CD4-positive, alpha-beta T cell (primary cell): ENCODE results near the gene PTPN23. TPM values are rescaled to one million over a fixed set of nuclear protein-coding genes. Genes with fewer than 3 reads are reported as not detected.
"Not testable (repeated sequence)": the region's sequence is repeated elsewhere in the genome, so short reads cannot be mapped to it uniquely, and the experiment has no call there.

Source experiments
- ATAC-seq: fragments of 200-7000 bp; cut with Tn5 transposase; one replicate; pipeline ENCODE4 v1.10.0; 2022; ENCODE audit warnings: mild to moderate bottlenecking; ENCODE audit not compliant: poor library complexity
- CTCF ChIA-PET: fragments of 350-600 bp; sonication (Branson Sonifier 250); formaldehyde crosslinking; loops from one replicate; lab custom pipeline; 2021; ENCODE audit warnings: antibody characterized with exemption, inconsistent platforms; lab: Charles Lee
- POLR2A ChIA-PET: fragments of 350-600 bp; sonication (Branson Sonifier 250); formaldehyde crosslinking; loops from one replicate; lab custom pipeline; 2021; ENCODE audit warnings: antibody characterized with exemption, inconsistent platforms; lab: Charles Lee
- DNase-seq, 14 experiments: peaks; one replicate each; pipeline ENCODE4 v3.0.0-alpha.2; 2013 to 2020; ENCODE audit warnings: mixed read lengths in 2 of 14
- H3K27ac ChIP-seq, 2 donors: one replicate each; pipeline versions ENCODE4 v1.5.1 to v1.7.0; 2013; ENCODE audit warnings: low read length in 2 of 2, low read depth in 1 of 2, mild to moderate bottlenecking in 1 of 2
- H3K27me3 ChIP-seq, 2 experiments: 1 replicate in 1 of 2; 2 replicates in 1 of 2; pipeline versions ENCODE4 v1.6.1 to v1.7.0; 2013; ENCODE audit warnings: low read length in 2 of 2, control low read depth in 1 of 2, mild to moderate bottlenecking in 1 of 2, moderate library complexity in 1 of 2; ENCODE audit not compliant: insufficient read depth in 2 of 2, control insufficient read depth in 1 of 2
- H3K36me3 ChIP-seq: one replicate; pipeline ENCODE4 v1.6.1; 2013; ENCODE audit warnings: low read length, control low read depth; ENCODE audit not compliant: insufficient read depth
- H3K4me1 ChIP-seq: one replicate; pipeline ENCODE4 v1.6.1; 2013; ENCODE audit warnings: low read length, control low read depth; ENCODE audit not compliant: insufficient read depth
- H3K4me3 ChIP-seq: one replicate; pipeline ENCODE4 v1.5.1; 2013; ENCODE audit warnings: mild to moderate bottlenecking, low read length, moderate library complexity
- H3K9me3 ChIP-seq, 2 experiments: 1 replicate in 1 of 2; 2 replicates in 1 of 2; pipeline versions ENCODE4 v1.6.1 to v1.7.0; 2013; ENCODE audit warnings: low read length in 2 of 2, mild to moderate bottlenecking in 2 of 2, control low read depth in 1 of 2, moderate library complexity in 1 of 2; ENCODE audit not compliant: control insufficient read depth in 1 of 2, insufficient read depth in 1 of 2
- H3K27ac Mint-ChIP-seq: one replicate; pipeline ENCODE4 v1.8.0; 2020; ENCODE audit warnings: mixed read lengths
- H3K27me3 Mint-ChIP-seq: one replicate; pipeline ENCODE4 v1.8.0; 2021; ENCODE audit warnings: mixed read lengths
- H3K36me3 Mint-ChIP-seq: one replicate; pipeline ENCODE4 v1.8.0; 2021; ENCODE audit warnings: low read depth, mixed read lengths
- H3K4me1 Mint-ChIP-seq: one replicate; pipeline ENCODE4 v1.8.0; 2021; ENCODE audit warnings: low read depth, mixed read lengths
- H3K4me3 Mint-ChIP-seq: one replicate; pipeline ENCODE4 v1.8.0; 2020; ENCODE audit warnings: mild to moderate bottlenecking, mixed read lengths
- H3K9me3 Mint-ChIP-seq: one replicate; pipeline ENCODE4 v1.8.0; 2020; ENCODE audit warnings: mixed read lengths
- intact Hi-C, 2 experiments: fragments of 100-400 bp; cut with DNase I in 1 of 2; cut with micrococcal nuclease in 1 of 2; formaldehyde crosslinking; loops; one replicate each; pipeline versions ENCODE4 v1.15.1 to v1.9.0; 2023 to 2025; cut with DNase I, micrococcal nuclease
- total RNA-seq, 174 experiments: library from RNA in 2 of 174; stranded (reverse) in 2 of 174; gene quantifications; one replicate each; pipeline ENCODE4 v1.2.3 and lab custom pipeline; 2021 to 2026
- TF ChIP-seq, protein P1 (sequence below): fragments of 200-600 bp; IDR thresholded peaks from one replicate; pipeline ENCODE4 v1.8.0; 2022; ENCODE audit warnings: antibody characterized with exemption, mild to moderate bottlenecking

The PTPN23 gene
- total RNA-seq, 2 experiments from 2014 or later, result 27.3 to 35.7 TPM

DNA sequence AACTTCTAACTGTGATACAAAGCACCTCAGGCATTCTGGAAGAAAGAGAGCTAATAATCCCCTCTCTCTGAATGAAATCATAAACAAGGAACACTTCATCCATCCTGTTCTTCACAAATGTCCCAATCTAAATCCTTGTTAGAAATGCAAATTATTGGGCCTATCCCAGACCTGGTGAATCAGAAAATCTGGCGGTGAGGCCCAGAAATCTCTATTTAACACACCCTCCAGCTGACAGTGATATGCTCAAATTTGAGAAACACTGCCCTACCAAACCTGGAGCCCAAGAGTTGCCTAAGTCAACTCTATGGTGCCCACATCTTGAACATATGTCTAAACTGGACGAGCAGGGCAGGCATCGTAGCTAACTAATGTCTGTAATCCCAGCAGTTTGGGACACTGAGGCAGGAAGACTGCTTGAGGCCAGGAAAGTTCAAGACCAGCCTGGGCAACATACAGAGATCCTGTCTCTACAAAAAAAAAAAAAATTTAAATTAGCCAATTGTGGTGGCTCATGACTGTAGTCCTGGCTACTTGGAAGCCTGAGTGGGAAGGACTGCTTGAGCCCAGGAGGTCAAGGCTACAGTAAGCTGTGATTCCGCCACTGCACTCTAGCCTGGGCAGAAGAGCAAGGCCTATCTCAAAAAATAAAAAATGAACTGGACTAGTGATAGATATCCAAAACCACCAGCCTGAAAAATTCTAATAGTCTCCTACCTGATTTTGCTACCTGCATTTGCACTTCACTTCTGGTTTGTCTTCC, 71.8 kb downstream of the PTPN23 start:
- Mint-ChIP-seq H3K9me3 (no peaks in the 10 kb centered on the region), H3K27ac (no peak overlapping the region), H3K4me1 (peaks cover 46% of the 10 kb centered on the region), H3K27me3 (no peaks in the 10 kb centered on the region), H3K4me3 (no peak overlapping the region), H3K36me3 (peaks cover 10% of the 10 kb centered on the region)
- H3K9me3 ChIP-seq, result no peaks in the 10 kb centered on the region
- TF ChIP-seq, protein P1, sequence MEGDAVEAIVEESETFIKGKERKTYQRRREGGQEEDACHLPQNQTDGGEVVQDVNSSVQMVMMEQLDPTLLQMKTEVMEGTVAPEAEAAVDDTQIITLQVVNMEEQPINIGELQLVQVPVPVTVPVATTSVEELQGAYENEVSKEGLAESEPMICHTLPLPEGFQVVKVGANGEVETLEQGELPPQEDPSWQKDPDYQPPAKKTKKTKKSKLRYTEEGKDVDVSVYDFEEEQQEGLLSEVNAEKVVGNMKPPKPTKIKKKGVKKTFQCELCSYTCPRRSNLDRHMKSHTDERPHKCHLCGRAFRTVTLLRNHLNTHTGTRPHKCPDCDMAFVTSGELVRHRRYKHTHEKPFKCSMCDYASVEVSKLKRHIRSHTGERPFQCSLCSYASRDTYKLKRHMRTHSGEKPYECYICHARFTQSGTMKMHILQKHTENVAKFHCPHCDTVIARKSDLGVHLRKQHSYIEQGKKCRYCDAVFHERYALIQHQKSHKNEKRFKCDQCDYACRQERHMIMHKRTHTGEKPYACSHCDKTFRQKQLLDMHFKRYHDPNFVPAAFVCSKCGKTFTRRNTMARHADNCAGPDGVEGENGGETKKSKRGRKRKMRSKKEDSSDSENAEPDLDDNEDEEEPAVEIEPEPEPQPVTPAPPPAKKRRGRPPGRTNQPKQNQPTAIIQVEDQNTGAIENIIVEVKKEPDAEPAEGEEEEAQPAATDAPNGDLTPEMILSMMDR, result no peak
- ATAC-seq, result no peak
- H3K27ac ChIP-seq, result no peak overlapping the region
- no peak for DNase-seq
- ChIA-PET CTCF (interaction anchor here (0.6 kb wide), 1 partner anchor 50 kb away, joined by 3 read pairs; no protein-coding TSS in a partner anchor), POLR2A (no interaction called here)
- H3K4me1 ChIP-seq, result no peaks in the 10 kb centered on the region
- no peaks in the 10 kb centered on the region for H3K27me3 ChIP-seq
- no peak overlapping the region for H3K4me3 ChIP-seq
- intact Hi-C loops, result no loop called here
- H3K36me3 ChIP-seq, result peaks cover 2% of the 10 kb centered on the region

DNA sequence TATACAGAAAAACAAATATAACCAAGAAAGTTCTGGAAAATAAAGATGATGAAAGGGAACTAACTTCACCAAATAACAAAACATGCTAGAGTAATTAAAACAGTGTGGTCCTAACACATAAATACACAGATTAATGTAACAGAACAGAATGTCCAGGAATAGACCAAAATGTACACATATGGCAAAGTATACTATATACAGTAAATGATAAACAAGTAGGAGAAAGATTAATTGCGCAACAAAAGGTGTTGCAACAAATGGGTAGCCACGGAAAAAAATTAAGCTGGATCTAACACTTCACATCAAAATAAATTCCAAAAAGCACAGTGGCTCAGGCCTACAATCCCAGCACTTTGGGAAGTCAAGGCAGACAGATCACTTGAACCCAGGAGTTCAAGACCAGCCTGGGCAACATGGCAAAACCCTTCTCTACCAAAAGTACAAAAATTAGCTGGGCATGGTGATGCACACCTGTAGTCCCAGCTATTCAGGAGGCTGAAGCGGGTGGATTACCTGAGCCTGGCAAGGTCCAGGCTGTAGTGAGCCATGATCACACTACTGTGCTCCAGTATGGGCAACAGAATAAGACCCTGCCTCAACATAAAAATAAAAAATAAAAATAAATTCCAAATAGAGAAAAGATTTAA, 75.1 kb downstream of the PTPN23 start:
- H3K4me1 Mint-ChIP-seq, result peaks cover 42% of the 10 kb centered on the region
- no peaks in the 10 kb centered on the region for H3K27me3 ChIP-seq
- H3K27me3 Mint-ChIP-seq, result no peaks in the 10 kb centered on the region
- ChIA-PET CTCF (no interaction called here), POLR2A (no interaction called here)
- H3K9me3 ChIP-seq, result peaks cover 0 to 13% of the 10 kb centered on the region in 2 experiments
- H3K4me1 ChIP-seq, result no peaks in the 10 kb centered on the region
- peaks cover 2% of the 10 kb centered on the region for H3K36me3 ChIP-seq
- peaks cover 3% of the 10 kb centered on the region for H3K9me3 Mint-ChIP-seq
- no peak overlapping the region for H3K4me3 ChIP-seq
- no peak overlapping the region for H3K27ac Mint-ChIP-seq
- no peak for ATAC-seq
- peaks cover 20% of the 10 kb centered on the region for H3K36me3 Mint-ChIP-seq
- intact Hi-C loops, result no loop called here
- no peak overlapping the region for H3K4me3 Mint-ChIP-seq
- TF ChIP-seq, protein P1, result no peak
- H3K27ac ChIP-seq, result no peak overlapping the region
- DNase-seq, result no peak

DNA sequence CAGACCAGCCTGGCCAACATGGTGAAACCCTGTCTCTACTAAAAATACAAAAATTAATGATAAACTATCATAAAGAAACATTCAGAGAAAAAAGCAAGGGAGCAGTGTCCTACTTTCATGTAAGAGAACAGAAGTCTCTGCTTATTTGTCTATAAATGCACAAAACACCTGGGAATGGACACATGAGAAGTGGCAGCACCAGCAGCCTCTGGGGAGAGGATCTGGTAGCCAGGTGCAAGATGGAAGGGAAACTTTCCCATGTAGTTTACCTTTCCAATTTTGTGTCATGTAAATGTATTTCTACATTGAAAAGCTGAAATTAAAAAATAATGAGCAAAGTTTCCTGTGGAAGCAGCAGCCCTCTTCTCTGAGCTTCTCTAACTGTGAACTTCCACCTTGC, 76.2 kb downstream of the PTPN23 start:
- Mint-ChIP-seq H3K27me3 (no peaks in the 10 kb centered on the region), H3K9me3 (peaks cover 3% of the 10 kb centered on the region), H3K4me3 (no peak overlapping the region), H3K4me1 (peaks cover 42% of the 10 kb centered on the region), H3K27ac (no peak overlapping the region), H3K36me3 (peaks cover 20% of the 10 kb centered on the region)
- H3K4me3 ChIP-seq, result no peak overlapping the region
- no peak overlapping the region for H3K27ac ChIP-seq
- ATAC-seq, result no peak
- ChIA-PET CTCF (no interaction called here), POLR2A (no interaction called here)
- intact Hi-C loops, result no loop called here
- peaks cover 0 to 13% of the 10 kb centered on the region in 2 experiments for H3K9me3 ChIP-seq
- no peak for DNase-seq
- H3K4me1 ChIP-seq, result peaks cover 3% of the 10 kb centered on the region
- TF ChIP-seq, protein P1, result no peak
- H3K27me3 ChIP-seq, result no peaks in the 10 kb centered on the region
- H3K36me3 ChIP-seq, result peaks cover 2% of the 10 kb centered on the region

DNA sequence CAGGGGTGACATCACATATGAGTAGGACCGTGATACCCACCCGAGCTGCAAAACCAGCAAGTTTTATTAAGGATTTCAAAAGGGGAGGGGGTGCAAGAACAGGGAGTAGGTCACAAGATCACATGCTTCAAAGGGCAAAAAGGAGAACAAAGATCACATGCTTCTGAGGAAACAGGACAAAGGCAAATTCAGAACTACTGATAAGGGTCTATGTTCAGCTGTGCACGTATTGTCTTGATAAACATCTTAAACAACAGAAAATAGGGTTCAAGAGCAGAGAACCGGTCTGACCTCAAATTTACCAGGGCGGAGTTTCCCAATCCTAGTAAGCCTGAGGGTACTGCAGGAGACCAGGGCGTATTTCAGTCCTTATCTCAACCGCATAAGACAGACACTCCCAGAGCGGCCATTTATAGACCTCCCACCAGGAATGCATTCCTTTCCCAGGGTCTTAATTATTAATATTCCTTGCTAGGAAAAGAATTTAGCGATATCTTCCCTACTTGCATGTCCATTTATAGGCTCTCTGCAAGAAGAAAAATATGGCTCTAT, 78.8 kb downstream of the PTPN23 start:
- H3K36me3 Mint-ChIP-seq, result peaks cover 30% of the 10 kb centered on the region
- H3K4me3 Mint-ChIP-seq, intact Hi-C loops, H3K27ac Mint-ChIP-seq, H3K4me3 ChIP-seq, H3K36me3 ChIP-seq, H3K27ac ChIP-seq, H3K4me1 ChIP-seq, CTCF ChIA-PET, H3K27me3 ChIP-seq, DNase-seq, H3K9me3 Mint-ChIP-seq, ATAC-seq, POLR2A ChIA-PET, H3K27me3 Mint-ChIP-seq: not testable (repeated sequence)
- peaks cover 38% of the 10 kb centered on the region for H3K4me1 Mint-ChIP-seq
- peaks cover 0 to 13% of the 10 kb centered on the region in 2 experiments for H3K9me3 ChIP-seq
